Measurements from ENCODE around the gene SLC19A2.

GRCh38 chr1:169507413-169507812 is 21.7 kb upstream of the SLC19A2 start:
- TF ChIP-seq CTCF (conservative IDR thresholded peaks at IDR 0.05 in 1 of 2, IDR thresholded peaks at IDR 0.05 in 1 of 2; ENCODE audit: low read depth in 1 of 2, low read length in 2 of 2), result no peak
- no peak for TF ChIP-seq EZH2 (IDR thresholded peaks at IDR 0.05; ENCODE audit: low read length, missing control alignments)
